Naive thymus-derived CD4-positive, alpha-beta T cell (primary cell): Measurements from ENCODE around the gene TMEM163. TPM values are rescaled to one million over a fixed set of nuclear protein-coding genes. Genes with fewer than 3 reads are reported as not detected.
"Not testable (repeated sequence)": the region's sequence is repeated elsewhere in the genome, so short reads cannot be mapped to it uniquely, and the experiment has no call there.

ENCODE experiments used
- ATAC-seq: fragments of 150-1000 bp; cut with Tn5 transposase; 2 replicates; pipeline ENCODE4 v1.10.0; 2021; ENCODE audit warnings: mild to moderate bottlenecking, moderate library complexity
- CTCF ChIA-PET: fragments of 350-600 bp; sonication (Branson Sonifier 250); formaldehyde crosslinking; loops from one replicate; lab custom pipeline; 2021; ENCODE audit warnings: antibody characterized with exemption; lab: Charles Lee
- POLR2A ChIA-PET: fragments of 350-600 bp; sonication (Branson Sonifier 250); formaldehyde crosslinking; loops from one replicate; lab custom pipeline; 2021; ENCODE audit warnings: antibody characterized with exemption, inconsistent platforms; lab: Charles Lee
- DNase-seq, 9 donors: peaks; one replicate each; pipeline versions ENCODE4 v3.0.0 to v3.0.0-alpha.2; 2020 to 2022; ENCODE audit warnings: mixed read lengths in 1 of 9
- H3K27ac ChIP-seq: one replicate; pipeline ENCODE4 v1.7.0; 2013; ENCODE audit warnings: mild to moderate bottlenecking, low read depth, low read length, moderate library complexity
- H3K27me3 ChIP-seq, 2 donors: one replicate each; pipeline ENCODE4 v1.7.0; 2013; ENCODE audit warnings: low read length in 2 of 2, mild to moderate bottlenecking in 2 of 2, moderate library complexity in 2 of 2; ENCODE audit not compliant: control insufficient read depth in 2 of 2, insufficient read depth in 2 of 2
- H3K36me3 ChIP-seq, 3 experiments: 1 replicate in 2 of 3; 2 replicates in 1 of 3; pipeline ENCODE4 v1.7.0; 2013; ENCODE audit warnings: low read length in 3 of 3, mild to moderate bottlenecking in 3 of 3, moderate library complexity in 1 of 3; ENCODE audit not compliant: insufficient read depth in 3 of 3, control insufficient read depth in 2 of 3
- H3K4me1 ChIP-seq, 2 donors: one replicate each; pipeline ENCODE4 v1.7.0; 2013; ENCODE audit warnings: low read length in 2 of 2, mild to moderate bottlenecking in 2 of 2, moderate library complexity in 1 of 2; ENCODE audit not compliant: control insufficient read depth in 2 of 2, insufficient read depth in 2 of 2
- H3K4me3 ChIP-seq: 2 replicates; pipeline ENCODE4 v1.7.0; 2013; ENCODE audit warnings: mild to moderate bottlenecking, low read length
- H3K9me3 ChIP-seq, 3 experiments: 1 replicate in 2 of 3; 2 replicates in 1 of 3; pipeline ENCODE4 v1.7.0; 2013; ENCODE audit warnings: low read length in 3 of 3; ENCODE audit not compliant: control insufficient read depth in 2 of 3
- H3K27ac Mint-ChIP-seq, 9 donors: one replicate each; pipeline ENCODE4 v1.8.0; 2020 to 2022; ENCODE audit warnings: mixed read lengths in 9 of 9, mild to moderate bottlenecking in 8 of 9, moderate library complexity in 5 of 9, inconsistent platforms in 2 of 9
- H3K27me3 Mint-ChIP-seq, 5 donors: one replicate each; pipeline ENCODE4 v1.8.0; 2021 to 2022; ENCODE audit warnings: mixed read lengths in 5 of 5, mild to moderate bottlenecking in 1 of 5
- H3K36me3 Mint-ChIP-seq, 5 donors: one replicate each; pipeline ENCODE4 v1.8.0; 2020 to 2022; ENCODE audit warnings: mixed read lengths in 5 of 5, mild to moderate bottlenecking in 3 of 5, inconsistent platforms in 1 of 5
- H3K4me1 Mint-ChIP-seq, 7 donors: one replicate each; pipeline ENCODE4 v1.8.0; 2020 to 2022; ENCODE audit warnings: mixed read lengths in 7 of 7, mild to moderate bottlenecking in 3 of 7, inconsistent platforms in 1 of 7
- H3K4me3 Mint-ChIP-seq, 10 donors: one replicate each; pipeline ENCODE4 v1.8.0; 2020 to 2022; ENCODE audit warnings: mild to moderate bottlenecking in 10 of 10, mixed read lengths in 10 of 10, moderate library complexity in 6 of 10, inconsistent platforms in 2 of 10
- H3K9me3 Mint-ChIP-seq, 11 donors: one replicate each; pipeline ENCODE4 v1.8.0; 2020 to 2022; ENCODE audit warnings: mixed read lengths in 11 of 11, mild to moderate bottlenecking in 4 of 11, inconsistent platforms in 1 of 11, moderate library complexity in 1 of 11
- intact Hi-C, 2 donors: fragments of 100-400 bp; cut with micrococcal nuclease; formaldehyde crosslinking; loops; one replicate each; pipeline ENCODE4 v1.15.1; 2023
- polyA plus RNA-seq, 2 donors: library from polyadenylated mRNA; unstranded; fragments of 300-500 nt; fragmentation: Illumina TruSeq; gene quantifications; one replicate each; pipeline ENCODE4 v1.2.3, GENCODE V29; 2021
- total RNA-seq, 6 experiments: library from RNA in 5 of 6; stranded (reverse) in 5 of 6; gene quantifications; 1 replicate in 5 of 6; 2 replicates in 1 of 6; pipeline ENCODE4 v1.2.3 and lab custom pipeline; 2021 to 2026

TMEM163 gene
- total and polyA plus RNA-seq, 7 experiments from 2014 or later, result 0.13 to 0.71 (median 0.21) TPM; not detected in 2

- H3K4me1 ChIP-seq, result no peaks in the 10 kb centered on the region
- Mint-ChIP-seq H3K27me3 (peaks cover 10 to 23% (median 21%) of the 10 kb centered on the region in 5 donors), H3K36me3 (peaks cover 0 to 5% (median 0%) of the 10 kb centered on the region in 5 donors), H3K4me1 (peaks cover 0 to 11% (median 0%) of the 10 kb centered on the region in 7 donors), H3K4me3 (no peak overlapping the region), H3K9me3 (peaks cover 0 to 28% (median 15%) of the 10 kb centered on the region in 11 donors), H3K27ac (no peak overlapping the region)
- H3K36me3 ChIP-seq, result no peaks in the 10 kb centered on the region
- no peak for DNase-seq
- no peak overlapping the region for H3K27ac ChIP-seq
- H3K27me3 ChIP-seq, result peaks cover 0 to 3% of the 10 kb centered on the region in 2 donors
- intact Hi-C loops, result no loop called here
- no peak overlapping the region for H3K4me3 ChIP-seq
- POLR2A ChIA-PET, result no interaction called here
- no peak for ATAC-seq
- H3K9me3 ChIP-seq, result no peaks in the 10 kb centered on the region
- CTCF ChIA-PET, result no interaction called here
These were observed 41.6 kb upstream of the TMEM163 start for GRCh38 chr2:134760385-134760784.

- Histone ChIP-seq H3K4me1 (no peaks in the 10 kb centered on the region), H3K27ac (no peak overlapping the region), H3K27me3 (peaks cover 3 to 5% of the 10 kb centered on the region in 2 donors), H3K36me3 (no peaks in the 10 kb centered on the region), H3K9me3 (no peaks in the 10 kb centered on the region), H3K4me3 (no peak overlapping the region)
- Mint-ChIP-seq H3K27me3 (peaks cover 24 to 35% (median 31%) of the 10 kb centered on the region in 5 donors), H3K9me3 (peaks cover 2 to 33% (median 15%) of the 10 kb centered on the region in 11 donors), H3K4me1 (peaks cover 0 to 11% (median 0%) of the 10 kb centered on the region in 7 donors), H3K36me3 (peaks cover 0 to 12% (median 5%) of the 10 kb centered on the region in 5 donors), H3K27ac (no peak overlapping the region), H3K4me3 (no peak overlapping the region)
- peak; percentile 82 for ATAC-seq
- DNase-seq, result no peak
- CTCF ChIA-PET, result no interaction called here
- intact Hi-C loops, result no loop called here
- POLR2A ChIA-PET, result no interaction called here
These were observed 39.8 kb upstream of the TMEM163 start for GRCh38 chr2:134758633-134759032.

DNA sequence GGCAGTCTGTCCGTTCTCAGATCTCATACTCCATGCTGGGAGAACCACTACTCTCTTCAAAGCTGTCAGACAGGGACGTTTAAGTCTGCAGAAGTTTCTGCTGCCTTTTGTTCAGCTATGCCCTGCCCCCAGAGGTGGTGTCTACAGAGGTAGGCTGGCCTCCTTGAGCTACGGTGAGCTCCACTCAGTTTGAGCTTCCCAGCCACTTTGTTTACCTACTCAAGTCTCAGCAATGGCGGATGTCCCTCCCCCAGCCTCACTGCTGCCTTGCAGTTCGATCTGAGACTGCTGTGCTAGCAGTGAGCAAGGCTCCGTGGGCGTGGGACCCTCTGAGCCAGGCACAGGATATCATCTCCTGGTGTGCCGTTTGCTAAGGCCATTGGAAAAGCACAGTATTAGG is 33.2 kb upstream of the TMEM163 start:
- H3K36me3 ChIP-seq, H3K4me3 Mint-ChIP-seq, H3K27ac ChIP-seq, DNase-seq, H3K9me3 ChIP-seq, H3K4me3 ChIP-seq, H3K27me3 ChIP-seq, intact Hi-C loops, H3K4me1 Mint-ChIP-seq, H3K4me1 ChIP-seq, H3K27ac Mint-ChIP-seq, POLR2A ChIA-PET, ATAC-seq: not testable (repeated sequence)
- CTCF ChIA-PET, result interaction anchor here (0.6 kb wide), 1 partner anchor 954 kb away, joined by 6 read pairs; no protein-coding TSS in a partner anchor
- Mint-ChIP-seq H3K9me3 (peaks cover 2 to 23% (median 10%) of the 10 kb centered on the region in 11 donors), H3K27me3 (peaks cover 45 to 56% (median 49%) of the 10 kb centered on the region in 5 donors), H3K36me3 (peaks cover 0 to 14% (median 10%) of the 10 kb centered on the region in 5 donors)

GRCh38 chr2:134745546-134745945 is 26.7 kb upstream of the TMEM163 start:
- no peak overlapping the region for H3K27ac ChIP-seq
- ChIA-PET CTCF (no interaction called here), POLR2A (no interaction called here)
- peaks cover 5 to 24% (median 13%) of the 10 kb centered on the region in 5 donors for H3K27me3 Mint-ChIP-seq
- no peaks in the 10 kb centered on the region for H3K36me3 ChIP-seq
- peaks cover 0 to 13% (median 8%) of the 10 kb centered on the region in 7 donors for H3K4me1 Mint-ChIP-seq
- H3K4me1 ChIP-seq, result peaks cover 0 to 4% of the 10 kb centered on the region in 2 donors
- no peak overlapping the region for H3K4me3 ChIP-seq
- DNase-seq (no peak), ATAC-seq (no peak)
- H3K27ac Mint-ChIP-seq, result no peak overlapping the region
- H3K9me3 ChIP-seq, result no peaks in the 10 kb centered on the region
- no peak overlapping the region for H3K4me3 Mint-ChIP-seq
- H3K36me3 Mint-ChIP-seq, result no peaks in the 10 kb centered on the region
- intact Hi-C loops, result no loop called here
- no peaks in the 10 kb centered on the region for H3K27me3 ChIP-seq
- H3K9me3 Mint-ChIP-seq, result peaks cover 0 to 4% (median 0%) of the 10 kb centered on the region in 11 donors

GRCh38 chr2:134745023-134745422 is 26.2 kb upstream of the TMEM163 start:
- no peaks in the 10 kb centered on the region for H3K9me3 ChIP-seq
- Mint-ChIP-seq H3K27ac (no peak overlapping the region), H3K9me3 (peaks cover 0 to 4% (median 0%) of the 10 kb centered on the region in 11 donors), H3K36me3 (no peaks in the 10 kb centered on the region), H3K27me3 (peaks cover 5 to 21% (median 10%) of the 10 kb centered on the region in 5 donors), H3K4me1 (peaks cover 0 to 13% (median 8%) of the 10 kb centered on the region in 7 donors), H3K4me3 (peak overlapping the region in 1 of 10 donors; percentile 48)
- no peaks in the 10 kb centered on the region for H3K27me3 ChIP-seq
- peaks cover 0 to 4% of the 10 kb centered on the region in 2 donors for H3K4me1 ChIP-seq
- ATAC-seq (no peak), DNase-seq (no peak)
- H3K36me3 ChIP-seq, result no peaks in the 10 kb centered on the region
- intact Hi-C loops, result no loop called here
- POLR2A ChIA-PET, result no interaction called here
- no peak overlapping the region for H3K27ac ChIP-seq
- no peak overlapping the region for H3K4me3 ChIP-seq
- CTCF ChIA-PET, result no interaction called here

DNA sequence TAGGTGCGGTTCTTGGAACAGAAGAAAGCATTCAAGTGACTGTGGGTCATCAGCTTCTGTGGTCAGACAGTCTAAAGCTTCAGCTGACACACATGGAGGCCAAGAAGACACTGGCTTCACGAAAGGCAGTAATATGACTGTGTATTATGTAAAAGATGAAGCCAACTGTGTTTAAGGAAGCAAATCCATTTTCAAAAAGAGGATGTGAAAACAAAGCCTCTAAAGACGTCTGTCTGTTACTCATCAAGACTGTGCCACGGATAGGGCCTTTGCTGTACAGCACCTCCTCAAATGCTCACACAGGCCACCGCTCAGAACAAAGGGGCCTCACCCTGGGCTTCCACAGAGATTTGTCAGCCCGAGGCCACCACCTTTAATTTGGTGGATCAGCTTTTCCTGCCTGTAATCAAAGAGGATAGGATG is 21.1 kb upstream of the TMEM163 start:
- CTCF ChIA-PET, result no interaction called here
- no peak overlapping the region for H3K4me3 Mint-ChIP-seq
- ATAC-seq, result peak; percentile 89
- peaks cover 0 to under 1% of the 10 kb centered on the region in 2 donors for H3K4me1 ChIP-seq
- H3K36me3 Mint-ChIP-seq, result no peaks in the 10 kb centered on the region
- H3K9me3 Mint-ChIP-seq, result peaks cover 0 to 4% (median 0%) of the 10 kb centered on the region in 11 donors
- no peaks in the 10 kb centered on the region for H3K27me3 ChIP-seq
- no peaks in the 10 kb centered on the region for H3K9me3 ChIP-seq
- H3K27me3 Mint-ChIP-seq, result peaks cover 12 to 27% (median 25%) of the 10 kb centered on the region in 5 donors
- H3K27ac ChIP-seq, result no peak overlapping the region
- intact Hi-C loops, result no loop called here
- H3K4me1 Mint-ChIP-seq, result peaks cover 0 to 9% (median 3%) of the 10 kb centered on the region in 7 donors
- H3K27ac Mint-ChIP-seq, result no peak overlapping the region
- no peak for DNase-seq
- POLR2A ChIA-PET, result no interaction called here
- no peaks in the 10 kb centered on the region for H3K36me3 ChIP-seq
- H3K4me3 ChIP-seq, result no peak overlapping the region
